Immature natural killer cell (primary cell): ENCODE results near the gene CABP2. TPM values are rescaled to one million over a fixed set of nuclear protein-coding genes. Genes with fewer than 3 reads are reported as not detected.
A peak's percentile ranks its signal among the peaks of the same experiment; 100 is the strongest.
"Not testable (repeated sequence)": the region's sequence is repeated elsewhere in the genome, so short reads cannot be mapped to it uniquely, and the experiment has no call there.

Experiments
- DNase-seq, 3 donors: peaks; one replicate each; pipeline ENCODE4 v3.0.0; 2022; ENCODE audit warnings: mixed read lengths in 1 of 3
- H3K27ac Mint-ChIP-seq, 6 donors: one replicate each; pipeline ENCODE4 v1.8.0; 2020; ENCODE audit warnings: mixed read lengths in 6 of 6, mild to moderate bottlenecking in 5 of 6, inconsistent platforms in 4 of 6, moderate library complexity in 3 of 6
- H3K27me3 Mint-ChIP-seq, 3 donors: one replicate each; pipeline ENCODE4 v1.8.0; 2020 to 2021; ENCODE audit warnings: low read depth in 3 of 3, mild to moderate bottlenecking in 3 of 3, mixed read lengths in 3 of 3, moderate library complexity in 3 of 3, inconsistent platforms in 1 of 3
- H3K36me3 Mint-ChIP-seq, 3 donors: one replicate each; pipeline ENCODE4 v1.8.0; 2020; ENCODE audit warnings: mixed read lengths in 3 of 3, inconsistent platforms in 2 of 3, mild to moderate bottlenecking in 2 of 3
- H3K4me1 Mint-ChIP-seq, 2 donors: one replicate each; pipeline ENCODE4 v1.8.0; 2020; ENCODE audit warnings: inconsistent platforms in 2 of 2, mild to moderate bottlenecking in 2 of 2, mixed read lengths in 2 of 2, moderate library complexity in 1 of 2
- H3K4me3 Mint-ChIP-seq, 5 donors: one replicate each; pipeline ENCODE4 v1.8.0; 2020; ENCODE audit warnings: mild to moderate bottlenecking in 5 of 5, mixed read lengths in 5 of 5, inconsistent platforms in 3 of 5, moderate library complexity in 3 of 5
- H3K9me3 Mint-ChIP-seq, 6 donors: one replicate each; pipeline ENCODE4 v1.8.0; 2020; ENCODE audit warnings: mild to moderate bottlenecking in 6 of 6, mixed read lengths in 6 of 6, inconsistent platforms in 4 of 6, moderate library complexity in 3 of 6
- polyA plus RNA-seq, 3 donors: library from polyadenylated mRNA; unstranded; fragments of 300-500 nt; fragmentation: Illumina TruSeq; gene quantifications; one replicate each; pipeline ENCODE4 v1.2.3, GENCODE V29; 2021

Gene CABP2
- polyA plus RNA-seq, result not detected

- Mint-ChIP-seq H3K9me3 (no peaks in the 10 kb centered on the region), H3K36me3 (peaks cover 0 to 5% (median 0%) of the 10 kb centered on the region in 3 donors), H3K4me3 (no peak within 1 kb of the TSS), H3K4me1 (no peaks in the 10 kb centered on the region), H3K27ac (no peak within 1 kb of the TSS), H3K27me3 (peaks cover 0 to 2% (median 1%) of the 10 kb centered on the region in 3 donors)
- DNase-seq, result no peak
Observed at GRCh38 chr11:67522844-67523555, at the start of gene CABP2. Gene CABP2 (minus strand): TSS chr11:67523446. CDS start chr11:67523326, 120 bp downstream.

GRCh38 chr11:67572747-67573419 lies 49.6 kb upstream of the CABP2 start:
- Mint-ChIP-seq H3K27me3 (peaks cover 0 to 2% (median 0%) of the 10 kb centered on the region in 3 donors), H3K4me3 (no peak overlapping the region), H3K27ac (no peak overlapping the region), H3K4me1 (no peaks in the 10 kb centered on the region), H3K36me3 (no peaks in the 10 kb centered on the region), H3K9me3 (no peaks in the 10 kb centered on the region)
- peak; percentile 35 to 49 (median 39) for DNase-seq

GRCh38 chr11:67572305-67572704 lies 49.1 kb upstream of the CABP2 start:
- Mint-ChIP-seq H3K36me3 (no peaks in the 10 kb centered on the region), H3K4me3 (no peak overlapping the region), H3K4me1 (no peaks in the 10 kb centered on the region), H3K27ac (no peak overlapping the region), H3K27me3 (peaks cover 0 to 2% (median 0%) of the 10 kb centered on the region in 3 donors), H3K9me3 (no peaks in the 10 kb centered on the region)
- DNase-seq, result no peak

- H3K27ac Mint-ChIP-seq, result no peak overlapping the region
- DNase-seq, result no peak
- peaks cover 0 to 2% (median 0%) of the 10 kb centered on the region in 3 donors for H3K27me3 Mint-ChIP-seq
- H3K9me3 Mint-ChIP-seq, result no peaks in the 10 kb centered on the region
- no peaks in the 10 kb centered on the region for H3K4me1 Mint-ChIP-seq
- H3K36me3 Mint-ChIP-seq, result no peaks in the 10 kb centered on the region
- no peak overlapping the region for H3K4me3 Mint-ChIP-seq
Observed at GRCh38 chr11:67571443-67571842, 48.2 kb upstream of the CABP2 start.

- Mint-ChIP-seq H3K27ac (no peak overlapping the region), H3K27me3 (peaks cover 0 to 8% (median 7%) of the 10 kb centered on the region in 3 donors), H3K9me3 (peaks cover 0 to 2% (median 0%) of the 10 kb centered on the region in 6 donors), H3K4me3 (no peak overlapping the region), H3K36me3 (no peaks in the 10 kb centered on the region), H3K4me1 (peaks cover 0 to 9% of the 10 kb centered on the region in 2 donors)
- DNase-seq, result no peak
Observed at GRCh38 chr11:67564230-67564629, 41.0 kb upstream of the CABP2 start.

GRCh38 chr11:67563705-67564114 lies 40.5 kb upstream of the CABP2 start:
- not testable (repeated sequence) for H3K9me3 Mint-ChIP-seq, H3K4me3 Mint-ChIP-seq, H3K36me3 Mint-ChIP-seq, H3K27ac Mint-ChIP-seq, H3K4me1 Mint-ChIP-seq, H3K27me3 Mint-ChIP-seq, DNase-seq

GRCh38 chr11:67562963-67563704 lies 39.9 kb upstream of the CABP2 start:
- no peak overlapping the region for H3K27ac Mint-ChIP-seq
- no peak for DNase-seq
- peaks cover 0 to 9% (median 7%) of the 10 kb centered on the region in 3 donors for H3K27me3 Mint-ChIP-seq
- peaks cover 0 to 2% (median 0%) of the 10 kb centered on the region in 6 donors for H3K9me3 Mint-ChIP-seq
- peaks cover 0 to 9% of the 10 kb centered on the region in 2 donors for H3K4me1 Mint-ChIP-seq
- no peak overlapping the region for H3K4me3 Mint-ChIP-seq
- H3K36me3 Mint-ChIP-seq, result no peaks in the 10 kb centered on the region

- H3K4me3 Mint-ChIP-seq, result peak overlapping the region in 1 of 5 donors; percentile 42
- no peak overlapping the region for H3K27ac Mint-ChIP-seq
- no peaks in the 10 kb centered on the region for H3K36me3 Mint-ChIP-seq
- DNase-seq, result no peak
- H3K9me3 Mint-ChIP-seq, result peaks cover 0 to 2% (median 0%) of the 10 kb centered on the region in 6 donors
- peaks cover 0 to 9% of the 10 kb centered on the region in 2 donors for H3K4me1 Mint-ChIP-seq
- H3K27me3 Mint-ChIP-seq, result peaks cover 0 to 11% (median 7%) of the 10 kb centered on the region in 3 donors
Observed at GRCh38 chr11:67561971-67562619, 38.8 kb upstream of the CABP2 start.

GRCh38 chr11:67558084-67558772 lies 35.0 kb upstream of the CABP2 start:
- Mint-ChIP-seq H3K36me3 (no peaks in the 10 kb centered on the region), H3K4me1 (peaks cover 0 to 9% of the 10 kb centered on the region in 2 donors)

GRCh38 chr11:67556244-67556643 lies 33.0 kb upstream of the CABP2 start:
- Mint-ChIP-seq H3K4me3 (no peak overlapping the region), H3K4me1 (no peaks in the 10 kb centered on the region), H3K9me3 (no peaks in the 10 kb centered on the region), H3K27ac (no peak overlapping the region), H3K27me3 (peaks cover 0 to 6% (median 2%) of the 10 kb centered on the region in 3 donors), H3K36me3 (no peaks in the 10 kb centered on the region)
- DNase-seq, result no peak

More at GRCh38 chr11:67558084-67558772, 35.0 kb upstream of the CABP2 start:
- Mint-ChIP-seq H3K9me3 (peaks cover 0 to 2% (median 0%) of the 10 kb centered on the region in 6 donors), H3K4me3 (no peak overlapping the region), H3K27me3 (peaks cover 2 to 9% (median 7%) of the 10 kb centered on the region in 3 donors), H3K27ac (no peak overlapping the region)
- DNase-seq, result no peak

GRCh38 chr11:67551697-67552096 lies 28.5 kb upstream of the CABP2 start:
- peak overlapping the region in 1 of 6 donors; percentile 41 for H3K27ac Mint-ChIP-seq
- H3K36me3 Mint-ChIP-seq, H3K9me3 Mint-ChIP-seq, H3K4me1 Mint-ChIP-seq, H3K27me3 Mint-ChIP-seq, H3K4me3 Mint-ChIP-seq, DNase-seq: not testable (repeated sequence)

- no peaks in the 10 kb centered on the region for H3K36me3 Mint-ChIP-seq
- no peak for DNase-seq
- H3K27ac Mint-ChIP-seq, result no peak overlapping the region
- no peak overlapping the region for H3K4me3 Mint-ChIP-seq
- H3K27me3 Mint-ChIP-seq, result peaks cover 2 to 4% (median 3%) of the 10 kb centered on the region in 3 donors
- no peaks in the 10 kb centered on the region for H3K9me3 Mint-ChIP-seq
- H3K4me1 Mint-ChIP-seq, result no peaks in the 10 kb centered on the region
Observed at GRCh38 chr11:67551127-67551526, 27.9 kb upstream of the CABP2 start.

GRCh38 chr11:67548555-67549110 lies 25.4 kb upstream of the CABP2 start:
- Mint-ChIP-seq H3K4me3 (no peak overlapping the region), H3K9me3 (no peaks in the 10 kb centered on the region), H3K36me3 (no peaks in the 10 kb centered on the region), H3K27ac (no peak overlapping the region), H3K27me3 (peaks cover 2 to 7% (median 4%) of the 10 kb centered on the region in 3 donors), H3K4me1 (no peaks in the 10 kb centered on the region)
- no peak for DNase-seq
